ENCODE results near the gene WDR86. TPM values are rescaled to one million over a fixed set of nuclear protein-coding genes. Genes with fewer than 3 reads are reported as not detected.

The WDR86 gene
- total and polyA plus RNA-seq, 2 of the 4 experiments (the other 2 are of a cell fraction) = not detected

DNA sequence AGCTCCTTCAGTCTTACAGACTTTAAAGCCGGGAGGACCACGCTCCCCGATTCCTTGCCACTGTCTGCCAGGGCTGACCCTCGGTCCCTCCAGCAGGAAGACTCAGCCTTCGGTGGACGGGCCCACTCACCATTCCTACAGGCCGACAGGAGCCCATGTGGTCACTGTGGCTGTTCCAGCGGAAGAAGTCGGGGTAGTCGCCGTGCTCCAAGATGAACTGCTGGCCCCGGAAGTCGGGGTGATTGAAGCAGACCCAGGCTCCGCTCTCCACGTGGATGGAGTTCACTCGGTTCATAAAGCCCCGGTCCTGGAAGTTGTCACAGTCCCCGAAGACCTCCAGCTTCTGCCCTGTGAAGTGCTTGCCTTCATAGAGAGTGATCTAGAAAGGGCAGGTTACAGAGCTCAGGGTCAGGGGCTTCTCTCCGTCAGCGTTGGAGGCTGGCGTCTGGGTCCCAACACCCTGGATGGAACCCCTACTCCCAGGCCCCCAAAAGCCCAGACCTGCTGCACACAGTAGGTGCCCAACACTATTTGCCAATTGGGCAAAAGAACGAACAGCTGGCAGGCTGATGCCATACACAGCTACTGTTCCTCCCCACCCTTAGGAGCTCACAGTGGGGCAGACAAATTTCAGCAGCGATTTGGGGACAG, 28.2 kb upstream of the WDR86 start:
- H2AK5ac ChIP-seq (ENCODE audit: low read depth, low read length) = no peak overlapping the region
- no peak overlapping the region for H4K91ac ChIP-seq (ENCODE audit: insufficient read depth, low read depth, low read length)
- peaks cover 17% of the 10 kb centered on the region for H3K27me3 ChIP-seq (ENCODE audit: control insufficient read depth, insufficient read depth, low read length)
- no TSS peak for BruUV-seq (replicated peaks)
- H3K9me3 ChIP-seq (ENCODE audit: control insufficient read depth, insufficient read depth, low read length) = no peaks in the 10 kb centered on the region
- H3K4me2 ChIP-seq (ENCODE audit: low read depth, low read length) = no peak overlapping the region
- H3K18ac ChIP-seq (ENCODE audit: low read depth, low read length) = no peak overlapping the region
- H3K23ac ChIP-seq (ENCODE audit: low read depth, low read length) = no peak overlapping the region
- dilution Hi-C loops (cut with HindIII; ENCODE audit: low sequenced_read_pairs, unreplicated experiment) (no loop called here), intact Hi-C loops (cut with micrococcal nuclease) (no loop called here), in situ Hi-C loops (cut with MboI; ENCODE audit: low sequenced_read_pairs) (no loop called here)
- H3K4me3 ChIP-seq (ENCODE audit: insufficient read depth, low read depth, low read length) = no peak overlapping the region
- H4K5ac ChIP-seq (ENCODE audit: low read depth, low read length) = no peak overlapping the region
- no peaks in the 10 kb centered on the region for H3K36me3 ChIP-seq (ENCODE audit: control insufficient read depth, insufficient read depth, low read length)
- POLR2A ChIA-PET (ENCODE audit: unreplicated experiment) = no interaction called here
- no peaks in the 10 kb centered on the region for H3K79me1 ChIP-seq (ENCODE audit: low read depth in 1 of 2, low read length in 2 of 2)
- no peak overlapping the region for H2BK5ac ChIP-seq (ENCODE audit: low read depth, low read length, poor library complexity, severe bottlenecking)
- ATAC-seq (ENCODE audit: low read depth) (no peak), DNase-seq (no peak)
- CTCF ChIA-PET = interaction anchor here (1.3 kb wide), 1 partner anchor 69 kb away, joined by 3 read pairs; no protein-coding TSS in a partner anchor
- no peaks in the 10 kb centered on the region for H4K20me1 ChIP-seq (ENCODE audit: insufficient read depth, low read length)
- no peak overlapping the region for H2BK20ac ChIP-seq (ENCODE audit: low read depth, low read length)
- no peak overlapping the region for H3K9ac ChIP-seq (ENCODE audit: low read depth, low read length)
- H4K8ac ChIP-seq (ENCODE audit: low read depth in 2 of 2, low read length in 2 of 2) = no peak overlapping the region
- H2AFZ ChIP-seq (replicated peaks; ENCODE audit: low read length, poor library complexity) = no peak overlapping the region
- no peak overlapping the region for H2BK15ac ChIP-seq (ENCODE audit: low read depth, low read length)
- TF ChIP-seq SMC3 (IDR thresholded peaks at IDR 0.05; ENCODE audit: low read depth, low read length) (no peak), MAZ (IDR thresholded peaks at IDR 0.05; ENCODE audit: borderline replicate concordance, low read depth, low read length) (no peak), FOS (IDR thresholded peaks at IDR 0.05; ENCODE audit: low read depth, low read length) (no peak), MAFK (IDR thresholded peaks at IDR 0.05; ENCODE audit: low read depth, low read length) (no peak)
- H3K4me1 ChIP-seq (ENCODE audit: control insufficient read depth, insufficient read depth, low read length) = peaks cover 6% of the 10 kb centered on the region; the same call in 1 of the 2 replicates
- H3K14ac ChIP-seq (replicated peaks; ENCODE audit: low read depth, low read length) = no peak overlapping the region
- H3K9me1 ChIP-seq (ENCODE audit: insufficient read depth, low read length) = no peaks in the 10 kb centered on the region
- no peak overlapping the region for H3K56ac ChIP-seq (ENCODE audit: extremely low read depth, insufficient read depth, low read length)
- H2BK120ac ChIP-seq (ENCODE audit: low read depth, low read length) = no peak overlapping the region
- 72% methylated on average over 6 of the region's 23 CpGs; no CpG with 5 or more reads in 1 of the 2 experiments for WGBS, 2 experiments (ENCODE audit: extremely low coverage in 2 of 2, insufficient read length in 1 of 2)
- H3K4ac ChIP-seq (ENCODE audit: low read depth, low read length) = no peak overlapping the region
- H3K27ac ChIP-seq (ENCODE audit: insufficient read depth, low read length) = no peak overlapping the region
- H2AK9ac ChIP-seq (replicated peaks; ENCODE audit: low read depth, low read length, poor library complexity) = no peak overlapping the region
